GM21576 (cell line): ENCODE measurements around the gene OR4K2.
"Not testable (repeated sequence)": the region's sequence is repeated elsewhere in the genome, so short reads cannot be mapped to it uniquely, and the experiment has no call there.

Experiments
- ATAC-seq: cut with Tn5 transposase; IDR thresholded peaks from one replicate; pipeline ENCODE4 v1.9.1; 2021; ENCODE audit warnings: mild to moderate bottlenecking, moderate library complexity; ENCODE audit not compliant: unreplicated experiment

The OR4K2 gene

GRCh38 chr14:19874842-19875241, at the start of gene OR4K2:
Gene OR4K2 (plus strand): TSS chr14:19875142. CDS start chr14:19876268, 1,126 bp downstream.
- ATAC-seq: no peak

DNA sequence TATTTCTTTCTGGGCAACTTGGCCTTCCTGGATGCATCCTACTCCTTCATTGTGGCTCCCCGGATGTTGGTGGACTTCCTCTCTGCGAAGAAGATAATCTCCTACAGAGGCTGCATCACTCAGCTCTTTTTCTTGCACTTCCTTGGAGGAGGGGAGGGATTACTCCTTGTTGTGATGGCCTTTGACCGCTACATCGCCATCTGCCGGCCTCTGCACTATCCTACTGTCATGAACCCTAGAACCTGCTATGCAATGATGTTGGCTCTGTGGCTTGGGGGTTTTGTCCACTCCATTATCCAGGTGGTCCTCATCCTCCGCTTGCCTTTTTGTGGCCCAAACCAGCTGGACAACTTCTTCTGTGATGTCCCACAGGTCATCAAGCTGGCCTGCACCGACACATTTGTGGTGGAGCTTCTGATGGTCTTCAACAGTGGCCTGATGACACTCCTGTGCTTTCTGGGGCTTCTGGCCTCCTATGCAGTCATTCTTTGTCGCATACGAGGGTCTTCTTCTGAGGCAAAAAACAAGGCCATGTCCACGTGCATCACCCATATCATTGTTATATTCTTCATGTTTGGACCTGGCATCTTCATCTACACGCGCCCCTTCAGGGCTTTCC, 47.2 kb upstream of the OR4K2 start:
- ATAC-seq: not testable (repeated sequence)

GRCh38 chr14:19828314-19828713, 46.6 kb upstream of the OR4K2 start:
- ATAC-seq: no peak

DNA sequence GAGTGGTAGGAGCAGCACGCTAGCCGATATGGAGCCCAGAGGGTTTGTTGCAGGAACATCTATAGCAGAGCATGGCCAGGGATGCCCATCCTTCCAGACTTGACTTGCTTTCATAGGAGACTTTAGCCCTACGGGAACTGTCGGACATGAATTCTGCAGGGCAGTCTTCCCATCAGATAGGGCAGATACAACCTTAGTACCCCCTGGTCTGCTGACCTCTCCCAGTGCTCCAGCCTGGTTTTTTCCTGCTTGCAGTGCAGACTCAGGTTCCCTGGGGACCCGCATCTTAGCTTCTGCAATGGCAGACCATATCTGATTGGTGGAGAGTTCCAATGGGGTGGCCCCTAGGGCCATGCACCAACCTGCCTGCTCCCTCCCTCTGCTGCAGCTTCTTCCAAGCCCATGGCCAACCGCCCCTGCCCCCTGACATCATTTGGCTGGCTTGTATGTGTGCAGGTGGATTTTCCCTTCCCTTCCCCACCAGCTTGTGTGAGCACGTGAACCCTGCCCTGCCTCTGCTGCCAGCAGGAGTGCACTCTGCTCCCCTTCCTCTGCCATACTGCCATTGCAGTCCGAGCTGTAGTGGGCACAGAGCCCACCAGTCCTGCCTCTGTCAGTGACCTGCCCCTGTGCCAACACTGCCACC, 40.6 kb upstream of the OR4K2 start:
- ATAC-seq: not testable (repeated sequence)

DNA sequence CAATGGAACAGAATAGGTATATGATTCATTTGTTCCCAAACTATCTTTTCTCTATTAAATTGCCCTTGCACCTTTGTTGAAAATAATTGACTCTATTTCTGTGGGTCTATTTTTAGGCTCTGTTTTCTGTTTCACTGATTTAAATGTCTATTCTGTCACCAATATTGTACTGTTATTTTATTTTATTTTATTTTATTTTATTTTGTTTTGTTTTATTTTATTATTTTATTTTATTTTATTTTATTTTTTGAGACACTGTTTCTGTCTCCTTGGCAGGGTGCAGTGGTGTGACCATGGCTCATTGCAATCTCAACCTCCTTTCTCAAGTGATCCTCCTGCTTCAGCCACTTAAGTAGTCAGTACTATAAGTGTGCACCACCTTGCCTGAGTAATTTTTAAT, 36.5 kb upstream of the OR4K2 start:
- no peak for ATAC-seq

DNA sequence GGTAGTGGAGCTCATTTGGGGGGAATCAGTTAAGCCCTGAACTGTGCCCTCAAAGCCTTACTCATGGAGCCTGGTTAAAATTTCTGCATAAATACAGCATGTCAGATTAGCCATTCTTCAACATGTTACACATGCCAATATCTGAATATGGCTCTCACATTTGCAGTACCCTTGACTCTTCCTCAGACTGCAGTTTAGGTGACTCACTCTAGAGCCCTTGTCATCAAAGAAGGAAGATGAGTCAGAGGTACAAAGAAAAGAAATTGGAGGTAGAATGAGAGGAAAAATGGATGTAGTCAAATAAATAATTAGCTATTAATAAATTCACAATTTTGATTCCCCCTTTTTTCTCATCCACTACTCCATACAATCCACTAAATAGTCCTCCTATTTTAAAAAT, 23.6 kb upstream of the OR4K2 start:
- no peak for ATAC-seq

DNA sequence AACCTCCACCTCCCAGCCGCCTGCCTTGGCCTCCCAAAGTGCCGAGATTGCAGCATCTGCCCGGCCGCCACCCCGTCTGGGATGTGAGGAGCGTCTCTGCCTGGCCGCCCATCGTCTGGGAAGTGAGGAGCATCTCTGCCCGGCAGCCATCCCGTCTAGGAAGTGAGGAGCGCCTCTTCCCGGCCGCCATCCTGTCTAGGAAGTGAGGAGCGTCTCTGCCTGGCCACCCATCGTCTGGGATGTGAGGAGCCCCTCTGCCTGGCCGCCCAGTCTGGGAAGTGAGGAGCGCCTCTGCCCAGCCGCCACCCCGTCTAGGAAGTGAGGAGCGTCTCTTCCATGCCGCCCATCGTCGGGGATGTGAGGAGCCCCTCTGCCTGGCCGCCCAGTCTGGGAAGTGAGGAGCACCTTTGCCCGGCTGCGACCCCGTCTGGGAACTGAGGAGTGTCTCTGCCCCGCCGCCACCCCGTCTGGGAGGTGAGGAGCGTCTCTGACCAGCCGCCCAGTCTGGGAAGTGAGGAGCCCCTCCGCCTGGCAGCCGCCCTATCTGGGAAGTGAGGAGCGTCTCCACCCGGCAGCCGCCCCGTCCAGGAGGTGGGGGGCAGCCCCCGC, 8.8 kb upstream of the OR4K2 start:
- ATAC-seq: not testable (repeated sequence)

GRCh38 chr14:19873178-19873577, 1.8 kb upstream of the OR4K2 start:
- no peak for ATAC-seq

GRCh38 chr14:19878029-19878642, 3.2 kb downstream of the OR4K2 start:
- ATAC-seq: no peak

DNA sequence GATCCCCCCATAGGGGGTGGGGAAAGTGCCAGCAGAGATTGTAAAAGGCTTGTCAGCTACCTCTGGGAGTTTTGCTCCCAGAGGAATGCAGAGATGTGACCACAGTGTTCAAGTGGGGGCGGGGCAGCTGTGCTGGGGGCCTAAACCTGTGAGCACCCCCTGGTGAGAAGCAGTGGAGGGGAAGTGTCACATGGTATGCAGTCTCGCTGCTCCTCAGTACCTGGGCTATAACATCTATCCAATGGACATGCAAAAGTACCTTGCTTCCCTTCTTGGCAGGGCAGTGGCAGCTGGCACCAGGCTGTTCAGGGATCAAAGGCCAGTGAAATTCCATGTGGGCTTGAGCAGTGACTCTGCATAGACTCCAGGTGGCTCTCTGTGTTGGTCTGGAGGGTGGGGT, 20.3 kb downstream of the OR4K2 start:
- ATAC-seq: no peak

DNA sequence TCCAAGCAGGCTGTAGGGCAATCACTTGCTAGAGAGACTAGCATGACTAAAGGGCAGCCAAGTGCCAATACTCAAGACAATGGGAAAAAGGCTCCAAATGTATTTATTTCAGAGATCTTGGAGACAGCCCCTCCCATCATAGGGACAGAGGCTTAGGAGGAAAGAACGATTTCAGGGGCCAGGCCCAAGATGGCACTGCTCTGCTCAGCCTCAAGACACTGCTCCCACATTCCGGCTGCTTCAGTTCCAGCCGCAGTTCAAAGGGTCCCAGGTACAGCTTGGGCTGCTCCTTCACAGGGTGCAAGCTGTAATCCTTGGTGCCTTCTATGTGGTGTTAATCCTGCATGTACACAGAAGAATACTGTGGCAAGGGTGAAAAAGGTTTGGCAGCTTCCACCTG, 26.1 kb downstream of the OR4K2 start:
- ATAC-seq: no peak

- no peak for ATAC-seq
These were observed 27.5 kb downstream of the OR4K2 start for GRCh38 chr14:19902409-19902808.

DNA sequence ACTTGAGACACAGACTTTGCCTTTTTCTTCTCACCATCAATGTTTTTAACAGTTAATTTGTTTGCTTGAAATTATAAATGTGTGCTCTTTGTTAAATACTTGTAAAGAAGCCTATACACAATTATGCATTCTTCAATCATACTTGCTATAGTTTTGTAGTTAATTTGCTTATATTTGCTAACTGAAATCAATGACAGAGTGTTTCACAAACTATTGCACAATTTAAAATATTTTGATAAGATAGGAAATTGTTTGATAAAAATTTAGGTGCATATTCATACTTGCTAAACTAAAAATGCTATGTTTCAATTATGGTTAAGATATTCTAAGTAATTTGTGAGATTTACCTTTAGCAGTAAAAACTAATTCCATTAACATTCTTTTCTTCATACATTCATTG, 31.7 kb downstream of the OR4K2 start:
- ATAC-seq: no peak

DNA sequence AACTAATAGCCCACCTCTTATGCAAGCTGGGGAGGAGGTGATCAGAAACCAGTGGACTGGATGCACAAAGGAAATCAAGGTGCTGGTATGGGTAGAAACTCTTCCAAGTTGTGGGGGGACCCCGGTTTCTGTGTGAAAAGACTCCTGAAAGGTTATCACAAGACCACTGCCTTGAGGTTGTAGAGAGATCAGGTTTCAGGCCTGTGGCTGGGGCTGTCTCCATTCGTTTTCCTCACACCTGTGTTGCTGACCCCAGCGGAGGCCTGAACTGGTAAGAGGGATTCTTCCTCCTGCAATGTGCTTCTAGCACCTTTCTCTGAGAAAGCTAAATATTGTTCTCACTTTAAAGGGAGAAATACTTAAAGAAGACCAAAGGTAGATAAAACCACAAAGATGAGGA, 36.2 kb downstream of the OR4K2 start:
- ATAC-seq: no peak

- no peak for ATAC-seq
These were observed 42.3 kb downstream of the OR4K2 start for GRCh38 chr14:19917243-19917642.

- ATAC-seq: no peak
These were observed 43.1 kb downstream of the OR4K2 start for GRCh38 chr14:19917955-19918518.

GRCh38 chr14:19918553-19919264, 43.8 kb downstream of the OR4K2 start:
- no peak for ATAC-seq

DNA sequence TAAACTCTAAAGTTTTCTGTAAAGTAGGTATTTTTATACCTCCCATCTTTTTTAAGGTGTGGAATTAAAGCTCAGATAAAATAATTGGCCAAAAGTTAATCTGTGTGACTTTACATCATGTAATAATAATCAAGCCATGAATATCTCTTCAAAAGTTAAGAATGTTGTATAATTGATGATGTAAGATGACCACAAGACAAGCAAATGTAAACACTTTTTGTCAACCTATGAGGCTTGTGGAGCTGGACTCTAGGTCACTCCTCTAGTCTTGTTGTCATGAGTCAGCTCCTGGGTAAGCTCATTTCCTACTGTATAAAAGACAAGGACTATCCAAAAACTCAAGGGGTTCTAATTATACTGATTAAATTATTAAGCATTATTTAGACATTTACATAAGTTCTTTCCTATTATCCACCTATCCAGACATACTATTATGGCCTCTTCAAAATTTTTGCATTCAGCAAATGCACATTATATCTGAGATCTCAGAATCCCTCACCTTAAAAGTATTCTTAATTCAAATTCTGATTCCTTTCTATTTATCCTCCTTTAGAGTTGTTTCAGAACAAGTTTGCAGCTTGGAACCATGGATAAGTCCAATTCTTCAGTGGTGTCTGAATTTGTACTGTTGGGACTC, 45.2 kb downstream of the OR4K2 start, which contains the start of gene OR4K5:
Gene OR4K5, plus strand, starts transcription at position 587 of the 637 bp plus-strand sequence. Its CDS starts 0 bp downstream, at position 587.
- ATAC-seq: no peak

DNA sequence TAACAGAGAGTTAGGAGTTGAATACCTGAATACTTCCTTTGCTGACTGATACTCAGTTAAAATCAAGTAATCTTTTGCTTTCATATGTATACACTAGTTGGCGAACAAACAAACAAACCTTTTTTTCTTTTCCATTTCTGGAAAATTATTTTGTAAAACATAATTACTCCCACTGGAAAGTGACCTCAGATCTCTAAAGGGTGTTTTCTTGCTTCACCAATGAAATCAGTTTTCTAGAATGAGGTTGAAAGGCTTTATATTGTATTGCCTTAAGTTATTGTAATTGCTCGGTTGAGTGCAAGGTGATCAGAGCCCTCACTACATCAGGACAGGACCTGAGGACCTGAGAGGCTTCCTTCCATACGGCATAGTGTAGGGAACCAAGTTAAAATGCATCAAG, 55.7 kb downstream of the OR4K2 start, which contains the start of gene OR4K1:
Gene OR4K1, plus strand, starts transcription at position 301 of the 400 bp plus-strand sequence. CDS start 4,750 bp downstream, outside the sequence.
- ATAC-seq: no peak
